A549 (cell line): ENCODE results near the gene SLC7A4. TPM values are rescaled to one million over a fixed set of nuclear protein-coding genes. Genes with fewer than 3 reads are reported as not detected.

ENCODE experiments used
- ATAC-seq, 2 experiments: fragments of 200-7000 bp in 1 of 2; fragments of >200 bp in 1 of 2; cut with Nextera tagmentation in 1 of 2; cut with Tn5 transposase in 1 of 2; 3 replicates each; pipeline versions ENCODE4 v1.8.0 to v1.9.1; 2018 to 2020; ENCODE audit warnings: mild to moderate bottlenecking in 1 of 2, moderate library complexity in 1 of 2
- CTCF ChIA-PET: fragments of 300-600 bp; sonication (Branson Sonifier 250); formaldehyde crosslinking; extraction: SDS; loops from one replicate; lab custom pipeline; 2021; ENCODE audit warnings: antibody characterized with exemption, inconsistent platforms; lab: Yijun Ruan, JAX
- POLR2A ChIA-PET: fragments of 350-600 bp; formaldehyde crosslinking; extraction: SDS; loops from one replicate; lab custom pipeline; 2021; ENCODE audit warnings: antibody characterized with exemption, inconsistent platforms; lab: Yijun Ruan, JAX
- DNase-seq, 2 experiments: peaks; one replicate each; pipeline versions ENCODE4 v3.0.0 to v3.0.0-alpha.2; 2011 to 2016; ENCODE audit warnings: low read depth in 1 of 2, low spot score in 1 of 2
- FAIRE-seq: peaks from 2 replicates; lab custom pipeline; 2011; peaks lifted over from hg19 to GRCh38; lab: Jason Lieb, UNC
- H3K27ac ChIP-seq, 2 experiments: fragments of >200 bp; sonication (Bioruptor Twin); formaldehyde crosslinking; 3 replicates each; pipeline ENCODE4 v1.5.1; 2016 to 2017
- H3K4me1 ChIP-seq: fragments of >200 bp; sonication (Bioruptor Twin); formaldehyde crosslinking; 3 replicates; pipeline ENCODE4 v1.6.1; 2016
- H3K4me2 ChIP-seq: fragments of >200 bp; sonication (Bioruptor Twin); formaldehyde crosslinking; 3 replicates; pipeline ENCODE4 v1.6.1; 2016
- H3K4me3 ChIP-seq: fragments of >200 bp; sonication (Bioruptor Twin); formaldehyde crosslinking; 3 replicates; pipeline ENCODE4 v1.5.1; 2016
- H3K9me3 ChIP-seq: fragments of >200 bp; sonication (Bioruptor Twin); formaldehyde crosslinking; 3 replicates; pipeline ENCODE4 v1.6.1; 2016
- ATOH8 ChIP-seq: fragments of 250-450 bp; sonication (Bioruptor Pico); IDR thresholded peaks from 2 replicates; pipeline ENCODE4 v1.5.0; 2020; ENCODE audit warnings: low read depth, mild to moderate bottlenecking, moderate library complexity
- BCL3 ChIP-seq: fragments of >200 bp; sonication (Bioruptor Twin); formaldehyde crosslinking; IDR thresholded peaks from 3 replicates; pipeline ENCODE4 v1.6.1; 2016
- CBX8 ChIP-seq: fragments of 200-600 bp; sonication (generic); IDR thresholded peaks from 2 replicates; pipeline ENCODE4 v1.6.1; 2016
- CEBPB ChIP-seq, 2 experiments: fragments of >200 bp in 1 of 2; sonication (Bioruptor Twin) in 1 of 2; formaldehyde crosslinking in 1 of 2; IDR thresholded peaks; 2 replicates each; pipeline ENCODE4 v1.6.1; 2012 to 2016
- E2F6 ChIP-seq: IDR thresholded peaks from 2 replicates; pipeline ENCODE4 v1.6.1; 2012; ENCODE audit warnings: low read depth, borderline replicate concordance
- EHMT2 ChIP-seq: fragments of 200-600 bp; sonication (generic); IDR thresholded peaks from 2 replicates; pipeline ENCODE4 v1.6.1; 2016; ENCODE audit warnings: antibody characterized with exemption, low read depth, mild to moderate bottlenecking, moderate library complexity
- ELK1 ChIP-seq: fragments of 150-350 bp; IDR thresholded peaks from 2 replicates; pipeline ENCODE4 v1.6.1; 2014; ENCODE audit warnings: low read depth, mild to moderate bottlenecking, low read length
- ESRRA ChIP-seq: fragments of 150-350 bp; IDR thresholded peaks from 2 replicates; pipeline ENCODE4 v1.6.1; 2014; ENCODE audit warnings: mild to moderate bottlenecking, low read length, borderline replicate concordance
- FOXS1 ChIP-seq: fragments of 250-450 bp; sonication (Bioruptor Pico); IDR thresholded peaks from 2 replicates; pipeline ENCODE4 v1.5.0; 2020; ENCODE audit warnings: mild to moderate bottlenecking, moderate library complexity
- GATA3 ChIP-seq: IDR thresholded peaks from 2 replicates; pipeline ENCODE4 v1.6.1; 2012; ENCODE audit warnings: borderline replicate concordance
- HDAC2 ChIP-seq: fragments of 200-600 bp; sonication (generic); IDR thresholded peaks from 2 replicates; pipeline ENCODE4 v1.6.1; 2016
- HES2 ChIP-seq: fragments of >200 bp; sonication (Bioruptor Twin); formaldehyde crosslinking; IDR thresholded peaks from 2 replicates; pipeline ENCODE4 v1.6.1; 2016
- HOXB5 ChIP-seq: fragments of 250-450 bp; sonication (Bioruptor Pico); IDR thresholded peaks from 2 replicates; pipeline ENCODE4 v1.5.0; 2020; ENCODE audit warnings: mild to moderate bottlenecking, moderate library complexity
- JUN ChIP-seq, 2 experiments: fragments of >200 bp; sonication (Bioruptor Twin); formaldehyde crosslinking; IDR thresholded peaks; 2 replicates in 1 of 2; 3 replicates in 1 of 2; pipeline ENCODE4 v1.6.1; 2016 to 2017
- KDM1A ChIP-seq: fragments of 200-600 bp; sonication (generic); IDR thresholded peaks from 2 replicates; pipeline ENCODE4 v1.6.1; 2016; ENCODE audit warnings: low read depth, mild to moderate bottlenecking
- KDM5A ChIP-seq: fragments of 200-600 bp; sonication (generic); IDR thresholded peaks from 2 replicates; pipeline ENCODE4 v1.6.1; 2016; ENCODE audit warnings: antibody characterized with exemption, mild to moderate bottlenecking
- MAFK ChIP-seq: fragments of 450-650 bp; IDR thresholded peaks from 2 replicates; pipeline ENCODE4 v1.6.1; 2014; ENCODE audit not compliant: partially characterized antibody
- MAZ ChIP-seq: fragments of 150-350 bp; IDR thresholded peaks from 2 replicates; pipeline ENCODE4 v1.6.1; 2014; ENCODE audit warnings: antibody characterized with exemption, low read depth, low read length, borderline replicate concordance
- MYC ChIP-seq: IDR thresholded peaks from 2 replicates; pipeline ENCODE4 v1.6.1; 2012; ENCODE audit warnings: mild to moderate bottlenecking, inconsistent platforms, low read length, improper control_type of control experiment, borderline replicate concordance
- NFE2L2 ChIP-seq: fragments of 150-350 bp; conservative IDR thresholded peaks from 2 replicates; pipeline ENCODE4 v1.6.1; 2014; ENCODE audit warnings: low read length
- NR3C1 ChIP-seq: fragments of >200 bp; sonication (Bioruptor Twin); formaldehyde crosslinking; IDR thresholded peaks from 3 replicates; pipeline ENCODE4 v1.6.1; 2017
- POLR2A ChIP-seq: IDR thresholded peaks from 2 replicates; pipeline ENCODE4 v1.6.1; 2012; ENCODE audit warnings: mild to moderate bottlenecking, low read length
- POLR2AphosphoS2 ChIP-seq: conservative IDR thresholded peaks from 2 replicates; pipeline ENCODE4 v1.6.1; 2012; ENCODE audit warnings: low read length, improper control_type of control experiment, inconsistent platforms
- RARB ChIP-seq: fragments of 250-450 bp; sonication (Bioruptor Pico); IDR thresholded peaks from 2 replicates; pipeline ENCODE4 v1.8.0; 2021; ENCODE audit warnings: mild to moderate bottlenecking, moderate library complexity
- RCOR1 ChIP-seq: fragments of 150-350 bp; IDR thresholded peaks from 2 replicates; pipeline ENCODE4 v1.6.1; 2014; ENCODE audit warnings: antibody characterized with exemption, low read length, low read depth
- SREBF2 ChIP-seq: fragments of 450-650 bp; IDR thresholded peaks from 2 replicates; pipeline ENCODE4 v1.6.1; 2014; ENCODE audit warnings: mild to moderate bottlenecking, moderate library complexity
- TFCP2L1 ChIP-seq: fragments of 250-450 bp; sonication (Bioruptor Pico); IDR thresholded peaks from 2 replicates; pipeline ENCODE4 v1.5.0; 2021; ENCODE audit warnings: mild to moderate bottlenecking
- USF2 ChIP-seq: fragments of 450-650 bp; IDR thresholded peaks from 2 replicates; pipeline ENCODE4 v1.6.1; 2014; ENCODE audit warnings: antibody characterized with exemption
- ZC3H11A ChIP-seq: fragments of 450-650 bp; IDR thresholded peaks from 2 replicates; pipeline ENCODE4 v1.6.1; 2014; ENCODE audit warnings: antibody characterized with exemption, mild to moderate bottlenecking
- WGBS: methylation state at CpG from one replicate; pipeline ENCODE4 v1.1.6; 2017; ENCODE audit errors: missing lambda C conversion rate; 5-methylcytosine and 5-hydroxymethylcytosine counted together
- polyA plus RNA-seq, 4 experiments: library from polyadenylated mRNA; depleted of rRNA in 3 of 4; stranded (reverse); fragments of >200 nt; fragmentation: RNase III in 1 of 4; extraction: RNeasy Plus Mini Kit Qiagen cat#74134 plus additional on column Dnase treatment in 1 of 4; gene quantifications; 2 replicates in 3 of 4; 3 replicates in 1 of 4; pipeline ENCODE4 v1.2.3, GENCODE V29; 2011 to 2017

The SLC7A4 gene
- polyA plus RNA-seq, 2 of the 4 experiments (the other 2 are of a cell fraction): not detected

GRCh38 chr22:20979940-20980453 lies 52.4 kb downstream of the SLC7A4 start:
- CTCF ChIA-PET: interaction anchor here (2.0 kb wide), 1 partner anchor 94 kb away, joined by 7 read pairs; no protein-coding TSS in a partner anchor
- TF ChIP-seq BCL3 (no peak), HOXB5 (CRISPR knock-in tag) (no peak), GATA3 (no peak), RCOR1 (no peak), ELK1 (no peak), JUN (IDR thresholded peaks at IDR 0.05) (no peak), KDM5A (no peak), KDM1A (no peak), ATOH8 (CRISPR knock-in tag) (no peak), MAZ (no peak), HES2 (no peak), HDAC2 (no peak), NR3C1 (no peak), MYC (no peak), E2F6 (no peak), TFCP2L1 (CRISPR knock-in tag) (no peak)
- TF ChIP-seq, all 56 proteins: peak for 0
- WGBS: 92% methylated on average over 11 of the region's 13 CpGs
- no peak for FAIRE-seq
- peaks cover 8% of the 10 kb centered on the region; the same call in 1 of the 3 replicates for H3K9me3 ChIP-seq
- POLR2A ChIA-PET: interaction anchor here (3.7 kb wide), 1 partner anchor 95 kb away, joined by 22 read pairs; no protein-coding TSS in a partner anchor
- no peak for ATAC-seq
- H3K27ac ChIP-seq: no peak overlapping the region
- peaks cover 11% of the 10 kb centered on the region; the same call in 2 of the 3 replicates for H3K4me1 ChIP-seq
- H3K4me3 ChIP-seq: no peak overlapping the region
- DNase-seq: no peak
- H3K4me2 ChIP-seq: no peak overlapping the region

GRCh38 chr22:20979243-20979809 lies 53.0 kb downstream of the SLC7A4 start:
- TF ChIP-seq SREBF2: no peak
- no peak for TF ChIP-seq ESRRA
- no peak for TF ChIP-seq TFCP2L1 (CRISPR knock-in tag)
- TF ChIP-seq EHMT2: no peak
- TF ChIP-seq FOXS1 (CRISPR knock-in tag): no peak
- no peak for TF ChIP-seq ZC3H11A
- no peak for TF ChIP-seq NFE2L2
- no peak for TF ChIP-seq RARB (CRISPR knock-in tag)
- no peak for TF ChIP-seq E2F6
- no peak for TF ChIP-seq CBX8
- no peak for TF ChIP-seq USF2
- no peak for TF ChIP-seq POLR2AphosphoS2
- no peak for TF ChIP-seq ATOH8 (CRISPR knock-in tag)
- TF ChIP-seq MAFK: no peak
- TF ChIP-seq CEBPB (IDR thresholded peaks at IDR 0.05): no peak
- no peak for TF ChIP-seq POLR2A
- POLR2A ChIA-PET: interaction anchor here (3.7 kb wide), 1 partner anchor 94 kb away, joined by 22 read pairs; no protein-coding TSS in a partner anchor
- Histone ChIP-seq H3K27ac (no peak overlapping the region), H3K4me2 (no peak overlapping the region), H3K9me3 (peaks cover 8% of the 10 kb centered on the region; the same call in 1 of the 3 replicates), H3K4me3 (no peak overlapping the region), H3K4me1 (peaks cover 11% of the 10 kb centered on the region; the same call in 2 of the 3 replicates)
- FAIRE-seq (no peak), DNase-seq (no peak), ATAC-seq (no peak)
- 73% methylated on average over 20 of the region's 39 CpGs for WGBS
- CTCF ChIA-PET: interaction anchor here (0.8 to 2.0 kb wide), 2 partner anchors 18 to 93 kb away, joined by 3 to 7 read pairs; no protein-coding TSS in a partner anchor
